Heart right ventricle (tissue), 16 donors: ENCODE measurements around the gene SLC26A11. TPM values are rescaled to one million over a fixed set of nuclear protein-coding genes. Genes with fewer than 3 reads are reported as not detected.
"Not testable (repeated sequence)": the region's sequence is repeated elsewhere in the genome, so short reads cannot be mapped to it uniquely, and the experiment has no call there.

Source experiments
- ATAC-seq, 8 donors: fragments of 200-7000 bp; cut with Tn5 transposase; one replicate each; pipeline ENCODE4 v1.9.1; 2020; ENCODE audit warnings: mild to moderate bottlenecking in 8 of 8, moderate library complexity in 8 of 8, moderate number of reproducible peaks in 1 of 8
- DNase-seq, 2 donors: peaks; one replicate each; pipeline ENCODE4 v3.0.0-alpha.2; 2020
- H3K27ac ChIP-seq, 10 donors: fragments of 200-600 bp; sonication (generic) in 2 of 10; one replicate each; pipeline versions ENCODE4 v1.5.0 to v1.8.0; 2020 to 2022; ENCODE audit warnings: mild to moderate bottlenecking in 3 of 10
- H3K27me3 ChIP-seq, 7 donors: fragments of 200-600 bp; one replicate each; pipeline ENCODE4 v1.8.0; 2021 to 2022; ENCODE audit warnings: mild to moderate bottlenecking in 2 of 7
- H3K36me3 ChIP-seq, 9 donors: fragments of 200-600 bp; sonication (generic) in 1 of 9; one replicate each; pipeline versions ENCODE4 v1.5.0 to v1.8.0; 2020 to 2022; ENCODE audit warnings: mild to moderate bottlenecking in 2 of 9
- H3K4me1 ChIP-seq, 9 donors: fragments of 200-600 bp; sonication (generic) in 1 of 9; one replicate each; pipeline versions ENCODE4 v1.5.0 to v1.8.0; 2020 to 2022; ENCODE audit warnings: mild to moderate bottlenecking in 4 of 9
- H3K4me3 ChIP-seq, 10 donors: fragments of 200-600 bp; sonication (generic) in 2 of 10; one replicate each; pipeline versions ENCODE4 v1.5.0 to v1.8.0; 2020 to 2022; ENCODE audit warnings: mild to moderate bottlenecking in 7 of 10, moderate library complexity in 2 of 10
- H3K9me3 ChIP-seq, 11 donors: fragments of 200-600 bp in 10 of 11; sonication (generic) in 2 of 11; one replicate each; pipeline versions ENCODE4 v1.5.0 to v1.8.0; 2013 to 2022; ENCODE audit warnings: mild to moderate bottlenecking in 2 of 11, control low read depth in 1 of 11, moderate library complexity in 1 of 11
- CTCF ChIP-seq, 9 donors: fragments of 200-600 bp; sonication (generic) in 2 of 9; IDR thresholded peaks; one replicate each; pipeline versions ENCODE4 v1.5.0 to v1.8.0; 2021 to 2022; ENCODE audit warnings: antibody characterized with exemption in 9 of 9, mild to moderate bottlenecking in 5 of 9, moderate library complexity in 1 of 9
- WGBS, 2 donors: extraction: QIAGEN DNeasy Blood & Tissue Kit; methylation state at CpG; one replicate each; pipeline ENCODE4 v1.1.7; 2013; ENCODE audit warnings: inconsistent platforms in 1 of 2; 5-methylcytosine and 5-hydroxymethylcytosine counted together
- intact Hi-C, 10 donors: fragments of 100-400 bp; cut with DNase I; formaldehyde crosslinking; loops; one replicate each; pipeline versions ENCODE4 v1.11.1 to v1.14.2; 2022
- polyA plus RNA-seq, 2 donors: library from polyadenylated mRNA; stranded (reverse); fragments of 200-250 nt; gene quantifications; one replicate each; pipeline ENCODE4 v1.2.3, GENCODE V29; 2013
- total RNA-seq, 10 donors: library from RNA; stranded (reverse); fragmentation: NEBNext Ultra II Directional in 3 of 10; extraction: Animal tissue kit (Norgen Biotek cat#: 25700) in 3 of 10; gene quantifications; one replicate each; pipeline versions ENCODE4 v1.2.1 to v1.2.4, GENCODE V29; 2021 to 2023
- donor health status: Arrhythmogenic right ventricular cardiomyopathy.
- donor health status: ischemic (EF 13 %, LVEDD 7.1; RV severe dilation, severe dysfunction).
- donor health status: healthy with polysubstance abuse.
- donor health status: DM: no; HTN: yes; CAD: no.
- donor health status: DM: no; HTN: no; CAD: no.
- donor health status: ischemic (EF 25% LVEDD 6.9; RV normal size, moderate dysfunction).
- donor health status: ischemic (EF 25% LVEDD 5.7; RV mildly dilated, moderate dysfunction).
- donor health status: healthy.
- donor health status: DM: yes; HTN: yes; CAD: no.
- donor health status: Ischemic cardiomyopathy.
- donor health status: ischemic (EF 35%, LVEDD 5.7; RV mildly dilated, moderate dysfunction).
- donor health status: nonischemic (EF 11% LVEDD 7.7; RV severe dilation, severe dysfunction).
- donor health status: DM: yes; HTN: yes; CAD: no.
- donor health status: PGD.
- donor health status: ischemic (EF 29% LVEDD 5.4; RV normal size, mild dysfunction).
- donor health status: nonischemic (EF 23%, LVEDD 6.1; RV moderate dilation, normal function).

SLC26A11 gene
- total and polyA plus RNA-seq, 12 donors = 3.0 to 8.6 (median 5.1) TPM

DNA sequence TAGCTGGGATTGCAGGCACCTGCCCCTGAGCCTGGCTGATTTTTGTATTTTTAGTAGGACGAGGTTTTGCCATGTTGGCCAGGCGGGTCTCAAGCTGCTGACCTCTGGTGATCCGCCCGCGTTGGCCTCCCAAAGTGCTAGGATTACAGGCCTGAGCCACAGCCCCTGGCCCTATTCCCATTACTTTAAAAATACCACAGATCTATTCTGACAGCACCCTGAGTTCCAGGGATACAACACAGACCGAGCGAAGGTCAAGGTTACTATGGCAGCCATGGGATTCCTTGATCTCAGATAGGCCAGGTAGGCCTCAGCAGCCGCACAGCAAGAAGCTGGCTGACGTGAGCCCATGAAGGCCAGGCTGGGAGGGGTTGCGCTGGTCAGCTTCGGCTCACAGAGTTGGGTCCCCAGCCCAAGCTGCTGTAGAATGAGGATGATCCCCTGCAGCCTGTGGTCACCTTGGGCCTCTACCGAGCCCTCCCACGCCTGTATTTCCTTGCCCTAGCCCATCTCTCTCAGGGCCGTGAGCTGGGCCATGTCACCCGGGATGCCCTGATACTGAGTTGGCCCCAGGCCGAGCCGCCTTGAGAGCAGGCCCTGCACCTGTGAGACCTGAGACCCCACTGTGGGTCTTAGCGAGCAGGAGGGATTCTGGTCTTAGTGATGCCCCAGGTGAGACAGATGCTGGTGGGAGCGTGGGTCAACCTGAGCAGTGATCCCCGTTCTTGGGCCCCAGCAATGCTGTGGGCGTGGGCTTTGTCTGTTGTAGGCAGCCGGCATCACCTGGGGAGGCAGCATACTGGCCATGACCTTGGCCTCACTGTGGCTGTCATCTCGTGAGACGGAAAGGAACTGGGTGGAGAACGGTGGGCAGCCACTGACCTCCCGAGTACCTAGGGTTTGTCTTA, 23.6 kb downstream of the SLC26A11 start:
- DNase-seq (no peak), ATAC-seq (peak in 7 of 8 donors; percentile 25 to 71 (median 66))
- Histone ChIP-seq H3K27me3 (no peaks in the 10 kb centered on the region), H3K36me3 (peaks cover 0 to 93% (median 20%) of the 10 kb centered on the region in 9 donors), H3K9me3 (no peaks in the 10 kb centered on the region), H3K4me1 (peaks cover 0 to 7% (median 0%) of the 10 kb centered on the region in 9 donors), H3K4me3 (no peak overlapping the region), H3K27ac (peak overlapping the region in 5 of 10 donors; percentile 15 to 55 (median 27))
- TF ChIP-seq CTCF (IDR thresholded peaks at IDR 0.05) = no peak
- intact Hi-C loops = no loop called here
- 83 to 88% methylated on average over 26 of the region's 26 CpGs for WGBS, 2 donors

- intact Hi-C loops, H3K4me3 ChIP-seq, ATAC-seq, DNase-seq, H3K9me3 ChIP-seq, H3K27me3 ChIP-seq, H3K4me1 ChIP-seq, H3K27ac ChIP-seq: not testable (repeated sequence)
- H3K36me3 ChIP-seq = peaks cover 0 to 96% (median 20%) of the 10 kb centered on the region in 9 donors
- 92 to 94% methylated on average over 6 of the region's 6 CpGs for WGBS, 2 donors
Measured at GRCh38 chr17:80244448-80244847, 24.2 kb downstream of the SLC26A11 start.

DNA sequence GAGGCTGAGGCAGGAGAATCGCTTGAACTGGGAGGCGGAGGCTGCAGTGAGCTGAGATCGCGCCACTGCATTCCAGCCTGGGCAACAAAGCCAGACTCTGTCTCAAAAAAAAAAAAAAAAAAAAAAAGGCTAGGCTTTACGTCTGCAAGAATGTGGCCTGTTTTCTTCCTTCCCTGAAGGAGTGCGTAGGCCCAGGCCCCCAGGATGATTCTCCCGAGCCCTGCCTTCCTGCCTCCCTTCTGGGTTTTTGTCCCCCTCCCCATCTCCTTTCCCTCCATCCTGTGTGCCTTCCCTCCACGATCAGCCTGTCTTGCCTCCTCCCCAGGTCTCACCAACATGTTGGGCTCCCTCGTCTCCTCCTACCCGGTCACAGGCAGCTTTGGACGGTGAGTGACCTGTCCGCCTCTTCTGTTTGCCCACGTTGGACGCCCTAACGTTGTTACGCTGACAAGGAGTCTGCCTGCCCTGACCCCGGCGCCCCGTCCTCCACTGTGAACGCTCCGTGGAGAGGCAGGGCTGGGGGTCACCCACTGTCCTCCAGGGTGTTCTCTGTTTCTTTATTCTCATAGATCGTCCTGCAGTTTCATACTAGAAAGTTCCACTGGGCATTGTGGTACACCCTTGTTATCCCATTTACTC, 24.8 kb downstream of the SLC26A11 start:
- peaks cover 0 to 96% (median 20%) of the 10 kb centered on the region in 9 donors for H3K36me3 ChIP-seq
- intact Hi-C loops = no loop called here
- H3K27ac ChIP-seq = no peak overlapping the region
- TF ChIP-seq CTCF (IDR thresholded peaks at IDR 0.05) = no peak
- H3K27me3 ChIP-seq = no peaks in the 10 kb centered on the region
- H3K9me3 ChIP-seq = no peaks in the 10 kb centered on the region
- ATAC-seq = no peak
- H3K4me3 ChIP-seq = no peak overlapping the region
- no peak for DNase-seq
- peaks cover 0 to 7% (median 0%) of the 10 kb centered on the region in 9 donors for H3K4me1 ChIP-seq
- 91 to 93% methylated on average over 22 of the region's 22 CpGs for WGBS, 2 donors

GRCh38 chr17:80245566-80246265, 25.5 kb downstream of the SLC26A11 start:
- DNase-seq (no peak), ATAC-seq (no peak)
- Histone ChIP-seq H3K36me3 (peaks cover 0 to 97% (median 20%) of the 10 kb centered on the region in 9 donors), H3K4me3 (no peak overlapping the region), H3K27ac (no peak overlapping the region), H3K9me3 (no peaks in the 10 kb centered on the region), H3K4me1 (peaks cover 0 to 7% (median 0%) of the 10 kb centered on the region in 9 donors), H3K27me3 (no peaks in the 10 kb centered on the region)
- intact Hi-C loops = no loop called here
- TF ChIP-seq CTCF (IDR thresholded peaks at IDR 0.05) = no peak
- WGBS, 2 donors = 94% methylated on average over 27 of the region's 27 CpGs
